Measurements from ENCODE around the gene BHLHE23. TPM values are rescaled to one million over a fixed set of nuclear protein-coding genes. Genes with fewer than 3 reads are reported as not detected.

Gene BHLHE23
- polyA plus RNA-seq, 1 of the 3 experiments (the other 2 are of a cell fraction), result not detected

GRCh38 chr20:62977613-62978560 lies 28.9 kb downstream of the BHLHE23 start:
- CTCF ChIA-PET, result interaction anchor here (1.0 to 2.1 kb wide), 3 partner anchors 13 to 103 kb away, joined by 3 to 5 read pairs (median 4); no protein-coding TSS in a partner anchor
- peak; percentile 61 for DNase-seq
- Histone ChIP-seq H3K4me3 (ENCODE audit: low read depth in 2 of 2, low read length in 1 of 2) (no peak overlapping the region), H3K27me3 (ENCODE audit: insufficient read depth) (peaks cover 77% of the 10 kb centered on the region), H2AFZ (ENCODE audit: low read depth) (no peak overlapping the region), H3K9me3 (no peaks in the 10 kb centered on the region), H3K36me3 (replicated peaks in 1 of 2; ENCODE audit: control insufficient read depth in 1 of 2, insufficient read depth in 2 of 2, low read length in 1 of 2) (no peaks in the 10 kb centered on the region), H3K4me2 (no peak overlapping the region), H3K4me1 (ENCODE audit: control insufficient read depth in 1 of 2, insufficient read depth in 2 of 2, low read depth in 1 of 2, low read length in 1 of 2) (peaks cover 0 to 6% of the 10 kb centered on the region in 2 experiments; a peak in 1 of 4 replicates), H3K9ac (no peak overlapping the region), H3F3A (replicated peaks; ENCODE audit: insufficient read depth) (no peaks in the 10 kb centered on the region), H3K79me2 (ENCODE audit: insufficient read depth) (no peaks in the 10 kb centered on the region), H4K20me1 (ENCODE audit: insufficient read depth) (no peaks in the 10 kb centered on the region), H3K27ac (ENCODE audit: low read depth in 2 of 2, low read length in 1 of 2) (no peak overlapping the region), H3K9me2 (no peaks in the 10 kb centered on the region)
- POLR2A ChIA-PET, result no interaction called here
- no peak for TF ChIP-seq FOXJ3 (CRISPR knock-in tag; IDR thresholded peaks at IDR 0.05)
- TF ChIP-seq, protein P1, sequence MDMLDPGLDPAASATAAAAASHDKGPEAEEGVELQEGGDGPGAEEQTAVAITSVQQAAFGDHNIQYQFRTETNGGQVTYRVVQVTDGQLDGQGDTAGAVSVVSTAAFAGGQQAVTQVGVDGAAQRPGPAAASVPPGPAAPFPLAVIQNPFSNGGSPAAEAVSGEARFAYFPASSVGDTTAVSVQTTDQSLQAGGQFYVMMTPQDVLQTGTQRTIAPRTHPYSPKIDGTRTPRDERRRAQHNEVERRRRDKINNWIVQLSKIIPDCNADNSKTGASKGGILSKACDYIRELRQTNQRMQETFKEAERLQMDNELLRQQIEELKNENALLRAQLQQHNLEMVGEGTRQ (IDR thresholded peaks at IDR 0.05; ENCODE audit: borderline replicate concordance, low read depth, low read length), result no peak
- TF ChIP-seq ELF1 (IDR thresholded peaks at IDR 0.05), result no peak
- no peak for TF ChIP-seq PBX3 (IDR thresholded peaks at IDR 0.05)
- TF ChIP-seq RAD21 (IDR thresholded peaks at IDR 0.05; ENCODE audit: low read length), result no peak
- WGBS (ENCODE audit: low lambda C conversion rate), result 67% methylated on average over 23 of the region's 38 CpGs

DNA sequence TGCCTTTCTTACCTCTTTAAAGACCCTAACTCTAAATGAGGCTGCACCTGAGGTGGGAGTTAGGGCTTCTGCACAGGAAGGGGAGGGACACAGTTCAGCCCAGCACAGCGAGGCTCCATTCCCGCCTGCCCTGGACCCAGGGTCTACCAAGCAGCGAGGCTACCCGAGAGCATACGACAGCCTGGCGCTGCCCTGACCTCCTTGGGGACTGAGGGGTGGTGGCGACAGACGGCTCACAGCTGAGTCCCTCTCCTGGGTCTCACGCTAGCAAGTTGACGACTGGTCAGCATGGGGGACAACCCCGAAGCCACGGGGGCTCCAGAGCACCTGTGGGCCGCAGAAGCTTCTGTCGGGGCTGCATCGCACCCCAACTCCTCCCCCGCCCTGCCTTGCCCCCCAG lies 29.9 kb downstream of the BHLHE23 start:
- H3K27me3 ChIP-seq (ENCODE audit: insufficient read depth), result peaks cover 75% of the 10 kb centered on the region
- H3K9me2 ChIP-seq, result no peaks in the 10 kb centered on the region

More for the DNA sequence above, 29.9 kb downstream of the BHLHE23 start:
- no peak overlapping the region for H3K9ac ChIP-seq
- no peaks in the 10 kb centered on the region for H3K36me3 ChIP-seq (replicated peaks in 1 of 2; ENCODE audit: control insufficient read depth in 1 of 2, insufficient read depth in 2 of 2, low read length in 1 of 2)
- no peaks in the 10 kb centered on the region for H3K9me3 ChIP-seq
- H3K4me1 ChIP-seq (ENCODE audit: control insufficient read depth in 1 of 2, insufficient read depth in 2 of 2, low read depth in 1 of 2, low read length in 1 of 2), result peaks cover 0 to 10% of the 10 kb centered on the region in 2 experiments; a peak in 1 of 4 replicates
- CTCF ChIA-PET, result no interaction called here
- TF ChIP-seq PBX3 (IDR thresholded peaks at IDR 0.05) (no peak), MXI1 (IDR thresholded peaks at IDR 0.05; ENCODE audit: low read depth, low read length) (no peak), TAF1 (IDR thresholded peaks at IDR 0.05; ENCODE audit: borderline replicate concordance, low read depth, low read length) (no peak), FOXM1 (IDR thresholded peaks at IDR 0.05; ENCODE audit: low read depth) (no peak), GATA2 (CRISPR knock-in tag; IDR thresholded peaks at IDR 0.05) (no peak), GABPA (IDR thresholded peaks at IDR 0.05; ENCODE audit: low read depth) (no peak), SIN3A (IDR thresholded peaks at IDR 0.05; ENCODE audit: borderline replicate concordance, low read depth, low read length) (no peak), SMC3 (IDR thresholded peaks at IDR 0.05; ENCODE audit: low read depth, low read length) (no peak), CHD2 (IDR thresholded peaks at IDR 0.05; ENCODE audit: low read length, partially characterized antibody) (no peak), EP300 (IDR thresholded peaks at IDR 0.05; ENCODE audit: borderline replicate concordance in 1 of 2, low read depth in 1 of 2, low read length in 1 of 2) (no peak), YY1 (IDR thresholded peaks at IDR 0.05; ENCODE audit: low read depth) (no peak)
- TF ChIP-seq, protein P1 (IDR thresholded peaks at IDR 0.05; ENCODE audit: borderline replicate concordance, low read depth, low read length), result no peak
- TF ChIP-seq, protein P2, sequence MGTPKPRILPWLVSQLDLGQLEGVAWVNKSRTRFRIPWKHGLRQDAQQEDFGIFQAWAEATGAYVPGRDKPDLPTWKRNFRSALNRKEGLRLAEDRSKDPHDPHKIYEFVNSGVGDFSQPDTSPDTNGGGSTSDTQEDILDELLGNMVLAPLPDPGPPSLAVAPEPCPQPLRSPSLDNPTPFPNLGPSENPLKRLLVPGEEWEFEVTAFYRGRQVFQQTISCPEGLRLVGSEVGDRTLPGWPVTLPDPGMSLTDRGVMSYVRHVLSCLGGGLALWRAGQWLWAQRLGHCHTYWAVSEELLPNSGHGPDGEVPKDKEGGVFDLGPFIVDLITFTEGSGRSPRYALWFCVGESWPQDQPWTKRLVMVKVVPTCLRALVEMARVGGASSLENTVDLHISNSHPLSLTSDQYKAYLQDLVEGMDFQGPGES (IDR thresholded peaks at IDR 0.05; ENCODE audit: low read depth, low read length), result no peak
- H3K79me2 ChIP-seq (ENCODE audit: insufficient read depth), result no peaks in the 10 kb centered on the region
- POLR2A ChIA-PET, result no interaction called here
- no peak overlapping the region for H2AFZ ChIP-seq (ENCODE audit: low read depth)
- no peak overlapping the region for H3K4me3 ChIP-seq (ENCODE audit: low read depth in 2 of 2, low read length in 1 of 2)
- H4K20me1 ChIP-seq (ENCODE audit: insufficient read depth), result no peaks in the 10 kb centered on the region
- no peak overlapping the region for H3K4me2 ChIP-seq
- no peaks in the 10 kb centered on the region for H3F3A ChIP-seq (replicated peaks; ENCODE audit: insufficient read depth)
- WGBS (ENCODE audit: low lambda C conversion rate), result 39% methylated on average over 5 of the region's 16 CpGs
- no peak overlapping the region for H3K27ac ChIP-seq (ENCODE audit: low read depth in 2 of 2, low read length in 1 of 2)
- DNase-seq, result no peak

All from SK-N-SH (cell line).